Loucy (cell line): Measurements from ENCODE around the gene GRK1.

Source experiments
- H2AFZ ChIP-seq: fragments of 200-600 bp; sonication (generic); 2 replicates; pipeline ENCODE4 v1.6.0; 2016; ENCODE audit warnings: antibody characterized with exemption, mild to moderate bottlenecking, low read length, moderate library complexity
- H3F3A ChIP-seq: fragments of 200-600 bp; 2 replicates; pipeline ENCODE4 v1.6.0; 2016; ENCODE audit warnings: antibody characterized with exemption, low read depth, mild to moderate bottlenecking
- H3K27me3 ChIP-seq: fragments of 200-600 bp; sonication (generic); 2 replicates; pipeline ENCODE4 v1.6.1; 2014; ENCODE audit warnings: low read length, mild to moderate bottlenecking; ENCODE audit not compliant: insufficient read depth, poor library complexity, severe bottlenecking
- H3K36me3 ChIP-seq: fragments of 200-600 bp; sonication (generic); 2 replicates; pipeline ENCODE4 v1.6.1; 2016; ENCODE audit warnings: low read length; ENCODE audit not compliant: insufficient read depth
- H3K4me1 ChIP-seq: fragments of 200-600 bp; sonication (generic); 2 replicates; pipeline ENCODE4 v1.5.1; 2014; ENCODE audit warnings: low read length, mild to moderate bottlenecking; ENCODE audit not compliant: insufficient read depth, poor library complexity, severe bottlenecking
- H3K4me2 ChIP-seq: fragments of 200-600 bp; sonication (generic); 2 replicates; pipeline ENCODE4 v1.6.0; 2014; ENCODE audit warnings: antibody characterized with exemption, low read length, low read depth, mild to moderate bottlenecking; ENCODE audit not compliant: poor library complexity, severe bottlenecking
- H3K4me3 ChIP-seq: fragments of 200-600 bp; sonication (generic); 2 replicates; pipeline ENCODE4 v1.5.1; 2014; ENCODE audit warnings: low read length, mild to moderate bottlenecking, mixed read lengths; ENCODE audit not compliant: poor library complexity, severe bottlenecking
- H3K79me2 ChIP-seq: fragments of 200-600 bp; sonication (generic); 2 replicates; pipeline ENCODE4 v1.6.1; 2014; ENCODE audit warnings: low read length; ENCODE audit not compliant: insufficient read depth
- H3K9ac ChIP-seq: fragments of 200-600 bp; sonication (generic); 2 replicates; pipeline ENCODE4 v1.6.0; 2014; ENCODE audit warnings: mild to moderate bottlenecking, low read depth, low read length, moderate library complexity; ENCODE audit not compliant: poor library complexity, severe bottlenecking
- H3K9me2 ChIP-seq: fragments of 200-600 bp; sonication (generic); replicated peaks from 2 replicates; pipeline ENCODE4 v1.6.1; 2016; ENCODE audit warnings: low read depth, low read length, mixed read lengths
- H3K9me3 ChIP-seq: fragments of 200-600 bp; sonication (generic); 2 replicates; pipeline ENCODE4 v1.6.1; 2014; ENCODE audit warnings: mild to moderate bottlenecking, antibody characterized with exemption, low read length, low read depth; ENCODE audit not compliant: insufficient read depth
- H4K20me1 ChIP-seq: fragments of 200-600 bp; sonication (generic); 2 replicates; pipeline ENCODE4 v1.6.0; 2014; ENCODE audit warnings: antibody characterized with exemption, low read length, mild to moderate bottlenecking; ENCODE audit not compliant: insufficient read depth, poor library complexity, severe bottlenecking
- EZH2phosphoT487 ChIP-seq: fragments of 200-600 bp; IDR thresholded peaks from 2 replicates; pipeline ENCODE4 v1.6.1; 2018; ENCODE audit warnings: antibody characterized with exemption, mild to moderate bottlenecking, moderate library complexity, borderline replicate concordance
- TF ChIP-seq, protein P1 (sequence below): fragments of 200-600 bp; sonication (generic); conservative IDR thresholded peaks from 2 replicates; pipeline ENCODE4 v1.5.1; 2014; ENCODE audit warnings: mild to moderate bottlenecking, antibody characterized with exemption, low read length

GRK1 gene

DNA sequence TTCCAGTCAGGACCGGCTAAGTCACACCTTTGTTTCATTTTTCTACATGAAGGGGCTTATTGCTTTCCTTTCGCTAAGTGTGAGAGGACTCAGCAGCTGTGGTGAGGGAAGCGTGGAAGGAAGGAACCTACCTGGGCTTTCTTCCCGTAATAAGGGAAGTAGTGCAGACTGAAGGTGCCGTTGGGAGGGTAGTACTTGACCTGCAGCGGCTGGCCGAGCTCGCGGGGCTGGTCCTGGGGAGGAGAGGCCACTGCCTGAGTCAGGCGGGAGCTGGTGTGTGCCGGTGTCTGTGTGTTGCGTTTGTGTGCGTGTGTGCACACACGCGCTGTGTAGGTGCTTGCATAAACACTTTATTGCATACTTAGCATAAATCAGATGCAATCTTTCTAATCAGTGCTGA, 16.7 kb upstream of the GRK1 start:
- Histone ChIP-seq H4K20me1 (no peaks in the 10 kb centered on the region), H3K9me2 (no peaks in the 10 kb centered on the region), H3K9ac (no peak overlapping the region), H3K36me3 (no peaks in the 10 kb centered on the region), H3K4me1 (peaks cover 9% of the 10 kb centered on the region), H2AFZ (no peak overlapping the region), H3F3A (no peaks in the 10 kb centered on the region), H3K9me3 (no peaks in the 10 kb centered on the region), H3K4me3 (no peak overlapping the region), H3K4me2 (no peak overlapping the region), H3K79me2 (no peaks in the 10 kb centered on the region), H3K27me3 (no peaks in the 10 kb centered on the region)
- TF ChIP-seq, protein P1, sequence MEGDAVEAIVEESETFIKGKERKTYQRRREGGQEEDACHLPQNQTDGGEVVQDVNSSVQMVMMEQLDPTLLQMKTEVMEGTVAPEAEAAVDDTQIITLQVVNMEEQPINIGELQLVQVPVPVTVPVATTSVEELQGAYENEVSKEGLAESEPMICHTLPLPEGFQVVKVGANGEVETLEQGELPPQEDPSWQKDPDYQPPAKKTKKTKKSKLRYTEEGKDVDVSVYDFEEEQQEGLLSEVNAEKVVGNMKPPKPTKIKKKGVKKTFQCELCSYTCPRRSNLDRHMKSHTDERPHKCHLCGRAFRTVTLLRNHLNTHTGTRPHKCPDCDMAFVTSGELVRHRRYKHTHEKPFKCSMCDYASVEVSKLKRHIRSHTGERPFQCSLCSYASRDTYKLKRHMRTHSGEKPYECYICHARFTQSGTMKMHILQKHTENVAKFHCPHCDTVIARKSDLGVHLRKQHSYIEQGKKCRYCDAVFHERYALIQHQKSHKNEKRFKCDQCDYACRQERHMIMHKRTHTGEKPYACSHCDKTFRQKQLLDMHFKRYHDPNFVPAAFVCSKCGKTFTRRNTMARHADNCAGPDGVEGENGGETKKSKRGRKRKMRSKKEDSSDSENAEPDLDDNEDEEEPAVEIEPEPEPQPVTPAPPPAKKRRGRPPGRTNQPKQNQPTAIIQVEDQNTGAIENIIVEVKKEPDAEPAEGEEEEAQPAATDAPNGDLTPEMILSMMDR, result no peak
- TF ChIP-seq EZH2phosphoT487, result no peak

DNA sequence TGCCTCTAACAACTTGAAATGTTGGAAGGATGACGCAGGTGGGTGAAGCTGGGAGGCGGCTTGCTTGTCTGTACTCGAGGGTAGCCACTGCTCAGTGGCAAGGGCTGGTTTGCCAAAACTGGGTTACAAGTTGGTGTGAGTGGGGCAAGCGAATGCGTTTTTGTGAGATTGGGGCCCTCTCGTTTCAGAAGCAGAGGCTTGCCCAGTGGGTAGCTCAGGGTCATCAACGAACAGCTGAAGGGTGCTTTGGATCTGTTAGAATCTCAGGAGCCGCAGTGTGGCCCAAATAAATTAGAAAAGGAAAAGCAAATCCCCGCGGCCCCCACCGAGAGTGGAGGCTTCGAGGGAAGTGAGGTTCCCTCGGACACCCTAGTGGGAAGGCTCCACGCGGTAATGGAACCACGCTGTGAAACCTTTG, 16.3 kb upstream of the GRK1 start:
- Histone ChIP-seq H3K9ac (no peak overlapping the region), H4K20me1 (no peaks in the 10 kb centered on the region), H3K4me2 (no peak overlapping the region)

DNA sequence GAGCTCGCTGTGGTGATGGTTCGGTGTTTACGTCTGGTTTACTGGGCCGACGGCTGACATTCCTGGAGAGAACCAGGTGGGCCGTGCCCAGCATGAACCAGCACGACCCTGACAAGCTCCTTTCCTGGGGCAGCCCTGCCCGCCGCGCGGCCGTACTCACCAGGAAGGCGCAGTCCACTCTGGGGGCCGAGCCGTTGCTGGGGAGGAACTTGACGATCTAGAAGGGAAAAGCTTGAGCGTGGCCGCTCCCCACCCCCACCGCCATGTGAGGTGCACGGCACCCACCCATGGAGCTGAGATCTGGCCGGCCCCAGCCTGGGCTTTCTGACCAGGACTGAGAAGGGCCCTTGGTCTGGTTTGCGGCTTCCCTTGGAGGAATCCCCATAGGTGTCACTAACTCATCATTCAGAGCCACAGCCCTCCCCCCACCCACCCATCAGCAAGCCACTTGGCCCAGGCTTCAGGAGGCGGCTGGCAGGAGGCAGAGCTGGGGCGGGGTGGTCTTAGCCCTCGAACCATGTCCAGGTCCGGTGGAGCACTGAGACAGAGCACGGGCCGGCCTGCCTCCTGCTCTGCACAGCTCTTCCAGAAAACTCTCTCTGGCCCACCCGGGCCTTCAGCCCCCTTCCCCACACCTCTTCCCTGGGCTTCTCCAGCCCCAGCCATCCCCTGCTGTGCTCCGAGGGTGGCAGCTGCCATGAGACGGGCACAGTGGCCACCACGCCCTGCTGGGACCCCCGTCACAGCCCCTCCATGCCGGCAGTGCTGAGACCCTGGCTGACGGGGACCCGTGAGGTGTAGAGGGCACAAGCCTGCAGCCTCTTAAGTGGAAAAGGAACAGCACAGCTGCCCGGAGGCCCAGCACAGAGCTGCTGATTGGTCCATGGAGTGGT, 15.3 kb upstream of the GRK1 start:
- Histone ChIP-seq H3F3A (no peaks in the 10 kb centered on the region), H3K9me3 (no peaks in the 10 kb centered on the region), H3K4me3 (no peak overlapping the region), H3K27me3 (no peaks in the 10 kb centered on the region), H3K9me2 (no peaks in the 10 kb centered on the region), H3K9ac (no peak overlapping the region), H3K79me2 (no peaks in the 10 kb centered on the region), H4K20me1 (no peaks in the 10 kb centered on the region), H2AFZ (no peak overlapping the region), H3K4me2 (no peak overlapping the region), H3K36me3 (no peaks in the 10 kb centered on the region), H3K4me1 (peaks cover 3% of the 10 kb centered on the region)
- TF ChIP-seq, protein P1, result no peak
- no peak for TF ChIP-seq EZH2phosphoT487

More for the DNA sequence above, 16.3 kb upstream of the GRK1 start:
- Histone ChIP-seq H2AFZ (no peak overlapping the region), H3K79me2 (no peaks in the 10 kb centered on the region), H3K9me2 (no peaks in the 10 kb centered on the region), H3K9me3 (no peaks in the 10 kb centered on the region), H3K4me1 (peaks cover 9% of the 10 kb centered on the region), H3K27me3 (no peaks in the 10 kb centered on the region), H3K36me3 (no peaks in the 10 kb centered on the region), H3F3A (no peaks in the 10 kb centered on the region), H3K4me3 (no peak overlapping the region)
- no peak for TF ChIP-seq EZH2phosphoT487
- TF ChIP-seq, protein P1, result no peak
